Endothelial cell of umbilical vein (primary cell): ENCODE measurements around the gene GZMM. TPM values are rescaled to one million over a fixed set of nuclear protein-coding genes. Genes with fewer than 3 reads are reported as not detected.
A peak's percentile ranks its signal among the peaks of the same experiment; 100 is the strongest.

ENCODE experiments used
- BruUV-seq: library from RNA; stranded (reverse); fragments of 400-500 nt; replicated peaks from 2 replicates; lab custom pipeline; 2021; lab: Mats Ljungman, UMichigan
- CTCF ChIA-PET: fragments of 300-600, 350-600 bp; sonication (Branson Sonifier 250); formaldehyde crosslinking; loops from one replicate; lab custom pipeline; 2021; ENCODE audit warnings: antibody characterized with exemption, inconsistent platforms; lab: Charles Lee
- POLR2A ChIA-PET: fragments of 300-600, 350-600 bp; sonication (Branson Sonifier 250); formaldehyde crosslinking; loops from one replicate; lab custom pipeline; 2021; ENCODE audit warnings: antibody characterized with exemption, inconsistent platforms; lab: Charles Lee
- DNase-seq: peaks from one replicate; pipeline ENCODE4 v3.0.0-alpha.2; 2011; ENCODE audit warnings: low read depth, low spot score
- FAIRE-seq: peaks from 2 replicates; lab custom pipeline; 2011; peaks lifted over from hg19 to GRCh38; lab: Jason Lieb, UNC
- H2AFZ ChIP-seq: 2 replicates; pipeline ENCODE4 v1.6.0; 2012; ENCODE audit warnings: low read depth, low read length, control low read depth, inconsistent platforms
- H3K27ac ChIP-seq: 2 replicates; pipeline ENCODE4 v1.5.1; 2011; ENCODE audit warnings: low read depth, mild to moderate bottlenecking, control low read depth, low read length, moderate library complexity; ENCODE audit not compliant: insufficient read depth
- H3K27me3 ChIP-seq, 2 experiments: 2 replicates each; pipeline versions ENCODE4 v1.6.0 to v1.6.1; 2011; ENCODE audit warnings: low read length in 2 of 2, mixed read lengths in 1 of 2; ENCODE audit not compliant: control insufficient read depth in 2 of 2, insufficient read depth in 2 of 2
- H3K36me3 ChIP-seq, 2 experiments: 2 replicates in 1 of 2; 3 replicates in 1 of 2; pipeline ENCODE4 v1.5.1; 2011; ENCODE audit warnings: low read length in 2 of 2, mild to moderate bottlenecking in 1 of 2, moderate library complexity in 1 of 2; ENCODE audit not compliant: control insufficient read depth in 2 of 2, insufficient read depth in 2 of 2; ENCODE audit errors: extremely low read depth in 1 of 2
- H3K4me1 ChIP-seq: 3 replicates; pipeline ENCODE4 v1.5.1; 2011; ENCODE audit warnings: mild to moderate bottlenecking, low read length; ENCODE audit not compliant: control insufficient read depth, insufficient read depth; ENCODE audit errors: extremely low read depth
- H3K4me2 ChIP-seq: 2 replicates; pipeline ENCODE4 v1.6.1; 2011; ENCODE audit warnings: low read length, control low read depth, mixed read lengths; ENCODE audit not compliant: insufficient read depth
- H3K4me3 ChIP-seq, 3 experiments: fragments of 200-600 bp in 1 of 3; sonication (generic), shearing (Covaris generic) in 1 of 3; replicated peaks in 1 of 3; 2 replicates each; pipeline ENCODE4 v1.5.1; 2011 to 2016; ENCODE audit warnings: control low read depth in 3 of 3, low read length in 3 of 3, mild to moderate bottlenecking in 2 of 3, inconsistent platforms in 1 of 3, low read depth in 1 of 3, moderate library complexity in 1 of 3; ENCODE audit not compliant: insufficient read depth in 1 of 3
- H3K79me2 ChIP-seq: 2 replicates; pipeline ENCODE4 v1.6.0; 2012; ENCODE audit warnings: low read length, inconsistent platforms; ENCODE audit not compliant: control insufficient read depth, insufficient read depth
- H3K9ac ChIP-seq: replicated peaks from 2 replicates; pipeline ENCODE3; 2011; ENCODE audit warnings: low read length, control low read depth; ENCODE audit not compliant: insufficient read depth; ENCODE audit errors: extremely low read depth
- H3K9me1 ChIP-seq: replicated peaks from 3 replicates; pipeline ENCODE4 v1.6.0; 2011; ENCODE audit warnings: mild to moderate bottlenecking, low read length; ENCODE audit not compliant: control insufficient read depth, insufficient read depth; ENCODE audit errors: extremely low read depth
- H3K9me3 ChIP-seq: replicated peaks from 2 replicates; pipeline ENCODE4 v1.5.1; 2012; ENCODE audit warnings: low read length, inconsistent platforms; ENCODE audit not compliant: control insufficient read depth, insufficient read depth
- H4K20me1 ChIP-seq: replicated peaks from 2 replicates; pipeline ENCODE3; 2011; ENCODE audit warnings: mild to moderate bottlenecking, low read length; ENCODE audit not compliant: control insufficient read depth, insufficient read depth; ENCODE audit errors: extremely low read depth
- GATA2 ChIP-seq: IDR thresholded peaks from 2 replicates; pipeline ENCODE4 v1.7.0; 2011; ENCODE audit warnings: low read depth, mild to moderate bottlenecking, moderate library complexity, mixed read lengths, low read length; ENCODE audit not compliant: insufficient read length, insufficient read depth
- POLR2A ChIP-seq: IDR thresholded peaks from 2 replicates; pipeline ENCODE4 v1.6.1; 2012; ENCODE audit warnings: low read depth, mild to moderate bottlenecking, control low read depth, low read length
- POLR2AphosphoS5 ChIP-seq: IDR thresholded peaks from 2 replicates; pipeline ENCODE4 v1.6.1; 2012; ENCODE audit warnings: low read depth, mild to moderate bottlenecking, control low read depth, low read length, moderate library complexity; ENCODE audit not compliant: insufficient read depth
- dilution Hi-C: fragments of 300-500 bp; cut with MboI; formaldehyde crosslinking; loops from one replicate; pipeline ENCODE4 v1.15.0; 2019; ENCODE audit warnings: low sequenced_read_pairs; ENCODE audit not compliant: extremely low pct_ligation_motif_present
- intact Hi-C: fragments of 100-400 bp; cut with micrococcal nuclease; formaldehyde crosslinking; loops from one replicate; pipeline ENCODE4 v1.10.0; 2022
- polyA plus RNA-seq, 4 experiments: library from polyadenylated mRNA; depleted of rRNA in 3 of 4; stranded (reverse) in 3 of 4; unstranded in 1 of 4; fragments of >200 nt; gene quantifications; 2 replicates each; pipeline versions ENCODE4 v1.2.1 to v1.2.3, GENCODE V29; 2011 to 2012; ENCODE audit warnings: missing spikeins in 1 of 4
- total RNA-seq: library from RNA; stranded (reverse); gene quantifications from 2 replicates; pipeline ENCODE4 v1.2.3, GENCODE V29; 2021

The GZMM gene
- total and polyA plus RNA-seq, 2 donors (not counting 3 experiments of a cell fraction or from before 2014, with no cell fraction given): not detected

- POLR2A ChIA-PET: interaction anchor here (0.6 to 0.9 kb wide), 4 partner anchors 23 to 165 kb away, joined by 3 to 9 read pairs (median 3); no protein-coding TSS in a partner anchor
- DNase-seq (no peak), FAIRE-seq (peak; percentile 83)
- BruUV-seq: TSS peak; percentile 23
- Histone ChIP-seq H3K4me1 (peaks cover 18% of the 10 kb centered on the region), H3K4me3 (peak within 1 kb of the TSS; percentile 52 to 91 (median 65)), H4K20me1 (no peaks in the 10 kb centered on the region), H3K9me3 (no peaks in the 10 kb centered on the region), H3K4me2 (peak within 1 kb of the TSS; percentile 73), H3K9ac (peak within 1 kb of the TSS; percentile 78), H2AFZ (peak within 1 kb of the TSS; percentile 63), H3K27me3 (no peaks in the 10 kb centered on the region), H3K9me1 (no peaks in the 10 kb centered on the region), H3K27ac (peak within 1 kb of the TSS; percentile 87), H3K36me3 (no peaks in the 10 kb centered on the region), H3K79me2 (peaks cover 8% of the 10 kb centered on the region)
- TF ChIP-seq POLR2AphosphoS5 (peak; percentile 71), POLR2A (peak; percentile 79), GATA2 (no peak)
- CTCF ChIA-PET: interaction anchor here (0.9 to 1.5 kb wide), 18 partner anchors 10 to 214 kb away, joined by 3 to 28 read pairs (median 6); partner anchors contain the start of gene MADCAM1
- dilution Hi-C loops (no loop called here), intact Hi-C loops (loop anchor here (1.0 to 10.0 kb wide), 2 partner anchors 18 to 213 kb away; partner anchors contain the start of gene PLPP2)
These were observed 36.3 kb upstream of the GZMM start, which contains the start of gene TPGS1 for GRCh38 chr19:507286-508203. TPGS1 (plus strand) TSS chr19:507497; CDS start chr19:507507, 10 bp downstream.
